HL-60 (cell line): Measurements from ENCODE around the gene RELB.

ENCODE experiments used
- CTCF ChIP-seq: IDR thresholded peaks from one replicate; pipeline ENCODE4 v1.5.1; 2011; ENCODE audit warnings: low read length, control low read depth, inconsistent platforms; ENCODE audit not compliant: insufficient read depth
- GABPA ChIP-seq: IDR thresholded peaks from 2 replicates; pipeline ENCODE4 v1.6.1; 2012; ENCODE audit warnings: low read depth
- POLR2AphosphoS5 ChIP-seq: IDR thresholded peaks from 2 replicates; pipeline ENCODE4 v1.6.1; 2012; ENCODE audit warnings: low read depth
- REST ChIP-seq: IDR thresholded peaks from 2 replicates; pipeline ENCODE4 v1.6.1; 2012; ENCODE audit warnings: low read depth; ENCODE audit not compliant: insufficient replicate concordance
- SPI1 ChIP-seq: IDR thresholded peaks from 2 replicates; pipeline ENCODE4 v1.6.1; 2012; ENCODE audit warnings: low read depth, mild to moderate bottlenecking, borderline replicate concordance

- no peak for TF ChIP-seq POLR2AphosphoS5
- TF ChIP-seq CTCF = no peak
- TF ChIP-seq GABPA = no peak
- no peak for TF ChIP-seq REST
- TF ChIP-seq SPI1 = no peak
Observed at GRCh38 chr19:45058622-45059159, 57.4 kb downstream of the RELB start.
